ENCODE measurements around the gene CBLN3.

DNA sequence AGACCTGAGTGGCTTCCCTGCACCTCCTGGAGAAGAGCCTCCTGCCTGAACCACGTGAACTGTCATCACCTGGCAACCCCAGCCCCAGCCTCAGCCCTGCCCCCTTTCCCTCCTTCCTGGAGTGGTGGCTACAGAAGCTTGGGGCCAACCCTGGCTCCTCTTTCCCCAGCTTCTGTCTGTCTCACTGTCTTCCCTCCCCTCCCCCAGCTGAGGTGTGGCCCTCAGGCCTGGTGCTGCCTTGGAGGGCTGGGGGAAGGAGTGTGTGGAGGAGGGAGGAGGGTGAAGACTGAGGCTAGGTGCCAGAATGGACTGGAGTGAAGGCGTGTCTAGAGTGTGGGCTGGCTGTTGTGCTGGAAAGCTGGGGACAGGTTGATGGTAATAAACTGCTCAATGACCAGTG, 51.8 kb downstream of the CBLN3 start:
- TF ChIP-seq, protein P1, sequence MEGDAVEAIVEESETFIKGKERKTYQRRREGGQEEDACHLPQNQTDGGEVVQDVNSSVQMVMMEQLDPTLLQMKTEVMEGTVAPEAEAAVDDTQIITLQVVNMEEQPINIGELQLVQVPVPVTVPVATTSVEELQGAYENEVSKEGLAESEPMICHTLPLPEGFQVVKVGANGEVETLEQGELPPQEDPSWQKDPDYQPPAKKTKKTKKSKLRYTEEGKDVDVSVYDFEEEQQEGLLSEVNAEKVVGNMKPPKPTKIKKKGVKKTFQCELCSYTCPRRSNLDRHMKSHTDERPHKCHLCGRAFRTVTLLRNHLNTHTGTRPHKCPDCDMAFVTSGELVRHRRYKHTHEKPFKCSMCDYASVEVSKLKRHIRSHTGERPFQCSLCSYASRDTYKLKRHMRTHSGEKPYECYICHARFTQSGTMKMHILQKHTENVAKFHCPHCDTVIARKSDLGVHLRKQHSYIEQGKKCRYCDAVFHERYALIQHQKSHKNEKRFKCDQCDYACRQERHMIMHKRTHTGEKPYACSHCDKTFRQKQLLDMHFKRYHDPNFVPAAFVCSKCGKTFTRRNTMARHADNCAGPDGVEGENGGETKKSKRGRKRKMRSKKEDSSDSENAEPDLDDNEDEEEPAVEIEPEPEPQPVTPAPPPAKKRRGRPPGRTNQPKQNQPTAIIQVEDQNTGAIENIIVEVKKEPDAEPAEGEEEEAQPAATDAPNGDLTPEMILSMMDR (IDR thresholded peaks at IDR 0.05): no peak
- TF ChIP-seq HOXB5 (CRISPR knock-in tag; IDR thresholded peaks at IDR 0.05) (no peak), EP300 (IDR thresholded peaks at IDR 0.05) (no peak), FOSL2 (IDR thresholded peaks at IDR 0.05) (no peak), FOSL2 (CRISPR knock-in tag; IDR thresholded peaks at IDR 0.05) (no peak), GATA3 (IDR thresholded peaks at IDR 0.05; ENCODE audit: borderline replicate concordance) (no peak), HOXB13 (CRISPR knock-in tag; IDR thresholded peaks at IDR 0.05; ENCODE audit: low read depth) (no peak), ZC3H11A (IDR thresholded peaks at IDR 0.05) (no peak)
- TF ChIP-seq, protein P2, sequence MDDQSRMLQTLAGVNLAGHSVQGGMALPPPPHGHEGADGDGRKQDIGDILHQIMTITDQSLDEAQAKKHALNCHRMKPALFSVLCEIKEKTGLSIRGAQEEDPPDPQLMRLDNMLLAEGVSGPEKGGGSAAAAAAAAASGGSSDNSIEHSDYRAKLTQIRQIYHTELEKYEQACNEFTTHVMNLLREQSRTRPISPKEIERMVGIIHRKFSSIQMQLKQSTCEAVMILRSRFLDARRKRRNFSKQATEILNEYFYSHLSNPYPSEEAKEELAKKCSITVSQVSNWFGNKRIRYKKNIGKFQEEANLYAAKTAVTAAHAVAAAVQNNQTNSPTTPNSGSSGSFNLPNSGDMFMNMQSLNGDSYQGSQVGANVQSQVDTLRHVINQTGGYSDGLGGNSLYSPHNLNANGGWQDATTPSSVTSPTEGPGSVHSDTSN (IDR thresholded peaks at IDR 0.05): no peak

Measured in A549 (cell line).